Mucosa of gallbladder (tissue), 1 donor: ENCODE data around the gene BDH1. TPM values are rescaled to one million over a fixed set of nuclear protein-coding genes. Genes with fewer than 3 reads are reported as not detected.
"Not testable (repeated sequence)": the region's sequence is repeated elsewhere in the genome, so short reads cannot be mapped to it uniquely, and the experiment has no call there.

Experiments used
- DNase-seq: peaks from one replicate; pipeline ENCODE4 v3.0.0-alpha.2; 2020; ENCODE audit warnings: low spot score
- total RNA-seq: library from RNA; stranded (reverse); gene quantifications from one replicate; pipeline ENCODE4 v1.2.1, GENCODE V29; 2021
- donor health status: DM: no; HTN: no; CAD: no.

Gene BDH1
- total RNA-seq, 1 donor from 2014 or later: 62.8 TPM

GRCh38 chr3:197578376-197578775 is 22.6 kb upstream of the BDH1 start:
- no peak for DNase-seq

DNA sequence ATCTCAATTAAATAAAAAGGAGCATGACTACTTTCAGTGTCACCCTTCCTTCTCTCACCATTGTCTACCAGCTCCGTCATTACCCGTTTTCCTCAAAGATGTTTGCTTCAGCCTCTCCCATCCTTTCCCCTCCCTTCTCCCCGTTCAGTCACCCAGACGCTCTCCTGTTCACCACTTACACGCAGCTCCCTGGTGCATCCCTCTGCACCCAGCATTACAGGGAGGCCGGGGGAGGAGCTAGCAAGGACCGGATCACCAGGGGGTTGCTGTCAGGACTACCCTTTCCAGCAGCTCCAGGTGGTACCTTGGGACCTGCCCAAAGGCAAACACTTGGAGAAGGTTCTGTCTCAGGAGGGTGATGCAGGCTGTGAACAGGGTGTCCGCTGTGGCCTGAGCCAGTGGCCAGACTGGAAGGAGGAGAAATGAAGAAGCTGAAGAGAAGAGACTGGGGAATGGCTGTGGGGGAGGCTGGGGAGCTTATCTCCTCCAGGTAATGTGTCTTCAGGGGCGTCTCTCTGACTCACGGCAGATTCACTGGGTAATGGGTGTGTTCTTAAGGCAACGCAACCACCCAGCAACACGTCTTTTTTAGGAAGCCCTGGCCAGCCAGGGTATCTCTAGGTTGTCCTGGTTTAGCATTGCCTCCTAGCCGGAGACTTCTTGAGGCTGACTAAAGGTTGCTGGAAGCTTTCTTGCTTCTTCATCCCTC is 21.8 kb upstream of the BDH1 start:
- no peak for DNase-seq

- no peak for DNase-seq
Measured at GRCh38 chr3:197576838-197577237, 21.1 kb upstream of the BDH1 start.

GRCh38 chr3:197575362-197575761 is 19.6 kb upstream of the BDH1 start:
- no peak for DNase-seq

- not testable (repeated sequence) for DNase-seq
Measured at GRCh38 chr3:197574396-197574991, 18.7 kb upstream of the BDH1 start.

GRCh38 chr3:197573048-197573767 is 17.4 kb upstream of the BDH1 start:
- no peak for DNase-seq

- DNase-seq: not testable (repeated sequence)
Measured at GRCh38 chr3:197571880-197572172, 16.1 kb upstream of the BDH1 start.

DNA sequence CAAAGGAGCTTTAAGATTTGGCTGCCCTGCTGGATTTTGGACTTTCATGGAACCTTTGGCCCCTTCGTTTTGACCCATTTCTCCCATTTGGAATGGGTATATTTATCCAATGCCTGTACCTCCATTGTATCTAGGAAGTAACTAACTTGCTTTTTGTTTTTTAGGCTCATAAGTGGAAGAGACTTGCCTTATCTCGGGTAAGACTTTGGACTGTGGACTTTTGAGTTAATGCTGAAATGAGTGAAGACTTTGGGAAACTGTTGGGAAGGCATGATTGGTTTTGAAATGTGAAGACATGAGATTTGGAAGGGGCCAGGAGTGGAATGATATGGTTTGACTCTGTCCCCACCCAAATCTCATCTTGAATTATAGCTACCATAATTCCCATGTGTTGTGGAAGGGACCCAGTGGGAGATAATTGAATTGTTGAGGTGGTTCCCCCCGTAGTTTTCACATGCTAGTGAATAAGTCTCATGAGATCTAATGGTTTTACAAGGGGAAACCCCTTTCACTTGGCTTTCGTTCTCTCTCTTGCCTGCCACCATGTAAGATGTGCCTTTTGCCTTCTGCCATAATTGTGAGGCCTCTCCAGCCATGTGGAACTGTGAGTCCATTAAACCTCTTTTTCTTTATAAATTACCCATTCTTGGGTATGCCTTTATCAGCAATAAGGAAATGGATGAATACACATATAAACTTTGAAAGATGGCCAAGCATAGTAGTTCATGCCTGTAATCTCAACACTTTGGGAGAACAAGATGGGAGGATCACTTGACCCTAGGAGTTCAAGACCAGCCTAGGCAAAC is 15.5 kb upstream of the BDH1 start:
- not testable (repeated sequence) for DNase-seq

- DNase-seq: not testable (repeated sequence)
Measured at GRCh38 chr3:197569433-197569832, 13.7 kb upstream of the BDH1 start.

- no peak for DNase-seq
Measured at GRCh38 chr3:197567904-197568681, 12.3 kb upstream of the BDH1 start.

DNA sequence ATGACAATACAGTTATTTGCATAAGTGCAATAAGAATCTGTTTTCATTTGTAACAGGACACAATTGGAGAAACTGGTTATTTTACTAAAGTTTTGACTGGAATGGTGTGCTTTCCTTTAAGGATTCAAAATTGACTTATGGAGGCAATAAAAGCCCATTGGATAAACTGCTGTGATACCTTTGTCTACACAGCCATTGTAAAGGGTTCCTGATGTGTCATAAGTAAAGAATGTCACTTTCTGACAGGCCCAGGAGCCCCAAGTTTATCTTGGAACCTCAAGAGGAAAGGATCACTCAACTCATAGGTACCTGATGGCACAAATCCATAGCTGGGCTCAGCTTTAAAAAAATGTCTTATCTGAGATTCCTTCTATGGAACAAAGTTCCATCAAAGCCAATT is 10.4 kb upstream of the BDH1 start:
- not testable (repeated sequence) for DNase-seq

DNA sequence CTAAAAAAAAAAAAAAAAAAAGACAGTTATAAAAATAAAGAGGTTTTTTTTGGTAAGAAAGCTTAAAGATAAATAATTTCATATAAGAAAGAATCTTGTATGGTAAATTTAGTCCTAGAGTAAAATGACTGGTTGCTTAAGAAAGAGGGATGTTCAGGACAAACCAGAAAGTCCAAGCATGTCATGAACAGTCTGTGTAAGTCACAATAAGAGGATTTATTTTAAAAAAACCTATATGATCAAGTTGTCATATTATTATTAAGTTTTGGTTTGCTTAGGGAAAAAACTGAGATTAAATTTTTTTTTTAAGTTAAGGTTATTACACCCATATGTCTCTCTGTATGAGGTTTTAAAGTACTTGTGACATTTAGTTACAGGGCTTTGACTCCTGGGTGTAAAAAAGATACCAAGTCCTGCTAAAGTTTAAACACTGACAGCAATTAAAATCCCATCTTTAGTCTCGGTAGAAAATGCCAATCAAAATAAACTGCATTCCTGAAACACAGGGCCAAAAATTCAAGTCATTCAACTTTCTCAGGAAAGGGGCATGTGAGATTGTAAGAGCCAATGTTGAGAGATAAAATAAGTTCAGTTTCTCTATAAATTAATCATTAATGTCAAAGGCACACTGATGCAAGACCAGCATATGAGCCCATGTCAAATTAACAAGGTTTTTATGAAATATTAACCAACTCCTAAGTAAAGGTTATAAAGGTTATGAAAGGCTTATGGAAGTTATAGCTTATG is 8.5 kb upstream of the BDH1 start:
- DNase-seq: no peak

GRCh38 chr3:197562398-197563251 is 6.9 kb upstream of the BDH1 start:
- no peak for DNase-seq

- no peak for DNase-seq
Measured at GRCh38 chr3:197561926-197562325, 6.2 kb upstream of the BDH1 start.

DNA sequence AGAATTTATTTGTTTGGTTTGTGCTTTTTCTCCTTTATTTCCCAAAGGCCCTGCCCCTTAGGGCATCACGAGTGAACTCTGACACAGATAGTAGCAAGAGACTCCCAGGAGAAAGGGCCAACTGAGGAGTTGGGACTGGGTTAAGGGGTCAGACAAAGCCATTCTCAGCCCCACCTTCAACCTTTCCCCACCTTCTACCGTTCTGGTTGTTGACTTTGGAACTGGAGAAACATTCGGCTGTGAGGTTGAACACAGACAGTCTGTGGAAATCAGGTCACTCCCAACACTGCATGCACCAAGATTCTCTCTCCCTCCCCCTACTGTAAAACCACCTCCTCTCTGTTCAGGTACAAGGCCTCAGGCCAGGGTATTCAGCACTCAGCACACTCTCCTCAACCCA is 3.9 kb upstream of the BDH1 start:
- no peak for DNase-seq

DNA sequence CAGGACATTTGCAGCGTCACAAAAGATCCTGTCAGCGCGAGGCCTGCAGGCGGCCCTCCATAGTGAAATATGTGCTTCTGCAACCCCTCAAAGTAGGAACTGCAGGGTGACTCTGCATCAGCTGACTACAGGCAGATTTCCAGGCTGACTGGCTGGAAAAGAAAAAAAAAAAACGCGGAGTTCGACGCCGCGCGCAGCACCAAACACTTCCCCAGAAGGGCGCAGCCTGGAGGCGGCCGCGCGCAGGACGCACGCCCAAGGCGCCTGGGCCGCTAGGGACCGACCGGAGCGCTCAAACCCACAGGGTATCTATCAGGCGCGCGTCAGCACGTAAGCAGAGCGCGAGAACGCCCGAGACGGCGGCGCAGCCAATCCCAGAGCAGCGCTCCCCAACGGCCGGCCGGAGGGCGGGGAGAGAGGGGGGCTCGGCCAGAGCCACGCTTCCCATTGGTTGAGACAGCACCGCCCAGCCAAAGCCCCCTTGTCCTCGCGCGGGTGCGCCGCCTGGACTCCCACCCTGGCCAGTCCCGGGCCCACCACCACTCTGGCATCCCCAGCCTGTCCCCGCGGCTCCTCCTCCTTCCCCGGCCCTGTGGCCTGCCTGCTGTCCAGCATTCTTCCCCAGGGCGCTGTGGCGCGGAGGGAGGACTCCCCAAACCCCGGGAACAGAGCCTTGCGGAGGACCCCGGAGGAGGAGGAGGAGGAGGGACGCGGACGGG is 1.0 kb downstream of the BDH1 start:
- peak; percentile 97 for DNase-seq

- DNase-seq: no peak
Measured at GRCh38 chr3:197554196-197554561, 1.6 kb downstream of the BDH1 start.

DNA sequence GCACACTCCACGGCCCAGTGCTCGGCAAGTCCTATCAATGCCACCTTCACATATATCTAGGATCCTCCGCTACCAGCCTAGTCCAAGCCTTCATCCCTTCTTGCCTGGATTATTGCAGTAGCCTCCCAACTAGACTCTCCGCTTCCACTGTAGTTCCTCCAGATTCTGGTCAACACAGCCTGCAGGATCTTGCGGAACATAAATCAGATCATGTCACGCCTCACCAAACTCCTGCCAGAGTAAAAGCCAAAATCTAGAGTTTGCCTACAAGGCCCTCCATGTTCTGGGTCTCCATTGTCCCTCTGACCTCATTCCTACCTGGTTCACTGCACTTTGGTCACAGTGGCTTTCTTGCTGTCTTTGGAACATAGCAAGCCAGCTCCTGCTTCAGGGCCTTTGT is 3.6 kb downstream of the BDH1 start:
- no peak for DNase-seq

DNA sequence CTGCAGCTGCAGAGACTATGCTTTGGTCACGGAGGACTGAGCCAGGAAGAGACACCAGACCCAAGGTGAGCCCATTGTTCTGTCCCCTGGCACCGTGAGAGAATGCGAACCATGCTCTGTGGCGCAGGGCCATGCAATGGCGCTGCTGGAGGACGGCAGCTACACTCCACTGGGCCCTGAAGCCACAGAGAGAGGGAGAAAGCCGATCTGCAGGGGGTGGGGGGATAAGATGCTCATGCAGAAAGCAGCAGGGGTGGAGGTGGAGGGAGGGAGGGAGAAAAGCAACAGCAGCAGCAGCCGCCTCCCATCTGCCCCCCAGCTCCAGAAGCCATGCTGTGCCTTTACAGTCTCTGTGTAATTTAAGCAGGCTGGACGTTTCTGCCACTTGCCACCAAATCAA is 5.3 kb downstream of the BDH1 start:
- DNase-seq: no peak
